Activated T-helper 2 cell treated with anti-CD3 and anti-CD28 coated beads, Interferon-gamma antibody, Interleukin-2, Interleukin-4, amounts not matched to agents 10 μg/mL and 5 μg/mL and 100 μg/mL, durations not matched to agents 14 hours and 24 hours and 36 hours (primary cell): ENCODE measurements around the gene C6orf141. TPM values are rescaled to one million over a fixed set of nuclear protein-coding genes. Genes with fewer than 3 reads are reported as not detected.
"Not testable (repeated sequence)": the region's sequence is repeated elsewhere in the genome, so short reads cannot be mapped to it uniquely, and the experiment has no call there.

Experiments
- DNase-seq: peaks from one replicate; pipeline ENCODE4 v3.0.0; 2021; ENCODE audit warnings: low spot score
- H3K27ac Mint-ChIP-seq: one replicate; pipeline ENCODE4 v1.8.0; 2021; ENCODE audit warnings: mixed read lengths
- H3K27me3 Mint-ChIP-seq: one replicate; pipeline ENCODE4 v1.8.0; 2021; ENCODE audit warnings: low read depth, mixed read lengths
- H3K36me3 Mint-ChIP-seq: one replicate; pipeline ENCODE4 v1.8.0; 2021; ENCODE audit warnings: low read depth, mixed read lengths
- H3K4me1 Mint-ChIP-seq: one replicate; pipeline ENCODE4 v1.8.0; 2021; ENCODE audit warnings: low read depth, mixed read lengths
- H3K4me3 Mint-ChIP-seq: one replicate; pipeline ENCODE4 v1.8.0; 2021; ENCODE audit warnings: low read depth, mild to moderate bottlenecking, moderate library complexity, mixed read lengths
- H3K9me3 Mint-ChIP-seq: one replicate; pipeline ENCODE4 v1.8.0; 2021; ENCODE audit warnings: mixed read lengths
- intact Hi-C: fragments of 100-400 bp; cut with micrococcal nuclease; formaldehyde crosslinking; loops from one replicate; pipeline ENCODE4 v1.15.1; 2023
- total RNA-seq: library from RNA; stranded (reverse); gene quantifications from 2 replicates; pipeline ENCODE4 v1.2.3, GENCODE V29; 2022

C6orf141 gene
- total RNA-seq, 1 donor from 2014 or later = not detected

GRCh38 chr6:49564552-49564951, 14.1 kb downstream of the C6orf141 start:
- no peak for DNase-seq
- no peaks in the 10 kb centered on the region for H3K9me3 Mint-ChIP-seq
- no peak overlapping the region for H3K27ac Mint-ChIP-seq
- H3K27me3 Mint-ChIP-seq = peaks cover 3% of the 10 kb centered on the region
- H3K36me3 Mint-ChIP-seq = no peaks in the 10 kb centered on the region
- intact Hi-C loops = no loop called here
- H3K4me1 Mint-ChIP-seq = peaks cover 2% of the 10 kb centered on the region
- no peak overlapping the region for H3K4me3 Mint-ChIP-seq

GRCh38 chr6:49565261-49565660, 14.8 kb downstream of the C6orf141 start:
- Mint-ChIP-seq H3K27me3 (peaks cover 3% of the 10 kb centered on the region), H3K4me3 (no peak overlapping the region), H3K9me3 (no peaks in the 10 kb centered on the region), H3K36me3 (no peaks in the 10 kb centered on the region), H3K27ac (no peak overlapping the region), H3K4me1 (peaks cover 2% of the 10 kb centered on the region)
- intact Hi-C loops = no loop called here
- DNase-seq = no peak

DNA sequence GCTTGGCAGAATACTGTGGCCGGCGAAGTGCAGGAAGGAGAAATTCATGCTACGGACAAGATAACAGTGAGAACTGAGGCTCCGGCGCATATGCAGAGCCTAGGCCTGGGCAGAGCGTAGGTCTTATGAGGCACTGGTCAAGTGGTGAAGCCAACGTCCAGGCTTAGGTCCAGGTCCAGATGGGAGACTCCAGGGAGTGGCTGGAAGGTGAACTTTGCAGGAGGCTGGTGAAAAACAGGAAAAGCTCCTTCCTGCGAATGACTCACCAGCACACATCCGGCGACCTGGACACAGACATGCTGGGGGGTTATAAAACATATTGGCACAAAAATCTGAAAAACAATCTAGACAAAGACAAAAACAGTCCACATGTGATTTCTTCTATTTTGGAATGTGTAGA, 15.4 kb downstream of the C6orf141 start:
- intact Hi-C loops = no loop called here
- H3K4me3 Mint-ChIP-seq = no peak overlapping the region
- no peak for DNase-seq
- H3K9me3 Mint-ChIP-seq = no peaks in the 10 kb centered on the region
- no peaks in the 10 kb centered on the region for H3K36me3 Mint-ChIP-seq
- H3K4me1 Mint-ChIP-seq = peaks cover 2% of the 10 kb centered on the region
- H3K27ac Mint-ChIP-seq = no peak overlapping the region
- peaks cover 3% of the 10 kb centered on the region for H3K27me3 Mint-ChIP-seq

GRCh38 chr6:49570474-49571079, 20.1 kb downstream of the C6orf141 start:
- no peak overlapping the region for H3K27ac Mint-ChIP-seq
- H3K4me1 Mint-ChIP-seq = peaks cover 2% of the 10 kb centered on the region
- H3K27me3 Mint-ChIP-seq = no peaks in the 10 kb centered on the region
- H3K36me3 Mint-ChIP-seq = no peaks in the 10 kb centered on the region
- no peak overlapping the region for H3K4me3 Mint-ChIP-seq
- no peak for DNase-seq
- no peaks in the 10 kb centered on the region for H3K9me3 Mint-ChIP-seq
- intact Hi-C loops = no loop called here

GRCh38 chr6:49576618-49577017, 26.1 kb downstream of the C6orf141 start:
- no peak overlapping the region for H3K4me3 Mint-ChIP-seq
- H3K27me3 Mint-ChIP-seq = peaks cover 2% of the 10 kb centered on the region
- H3K36me3 Mint-ChIP-seq = no peaks in the 10 kb centered on the region
- DNase-seq = no peak
- no peaks in the 10 kb centered on the region for H3K4me1 Mint-ChIP-seq
- H3K27ac Mint-ChIP-seq = no peak overlapping the region
- intact Hi-C loops = no loop called here
- no peaks in the 10 kb centered on the region for H3K9me3 Mint-ChIP-seq

GRCh38 chr6:49579649-49580048, 29.2 kb downstream of the C6orf141 start:
- H3K27me3 Mint-ChIP-seq = peaks cover 2% of the 10 kb centered on the region
- no peaks in the 10 kb centered on the region for H3K4me1 Mint-ChIP-seq
- no peaks in the 10 kb centered on the region for H3K9me3 Mint-ChIP-seq
- no peaks in the 10 kb centered on the region for H3K36me3 Mint-ChIP-seq
- intact Hi-C loops = no loop called here
- H3K4me3 Mint-ChIP-seq = no peak overlapping the region
- no peak for DNase-seq
- no peak overlapping the region for H3K27ac Mint-ChIP-seq

GRCh38 chr6:49582529-49582928, 32.1 kb downstream of the C6orf141 start:
- H3K27me3 Mint-ChIP-seq = peaks cover 2% of the 10 kb centered on the region
- H3K36me3 Mint-ChIP-seq = no peaks in the 10 kb centered on the region
- no peaks in the 10 kb centered on the region for H3K4me1 Mint-ChIP-seq
- intact Hi-C loops = no loop called here
- H3K9me3 Mint-ChIP-seq = no peaks in the 10 kb centered on the region
- H3K27ac Mint-ChIP-seq = no peak overlapping the region
- H3K4me3 Mint-ChIP-seq = no peak overlapping the region
- no peak for DNase-seq

DNA sequence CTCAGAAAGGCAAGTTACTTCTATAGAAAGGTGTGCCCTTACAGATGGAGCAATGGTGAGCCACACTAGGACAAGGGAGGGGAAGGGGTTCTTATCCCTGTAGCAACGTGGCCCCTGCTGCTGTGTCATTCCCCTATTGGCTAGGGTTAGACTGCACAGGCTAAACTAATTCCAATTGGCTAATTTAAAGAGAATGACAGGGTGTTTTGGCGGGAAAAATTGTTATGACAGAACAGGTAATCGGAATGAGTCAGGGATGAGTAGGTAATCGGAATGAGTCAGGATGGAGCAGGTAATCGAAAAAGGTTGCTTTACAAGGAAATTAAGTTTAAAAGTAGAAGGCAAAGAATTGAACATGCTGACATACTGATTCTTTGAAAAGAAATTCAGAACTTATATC, 36.8 kb downstream of the C6orf141 start:
- intact Hi-C loops, DNase-seq, H3K36me3 Mint-ChIP-seq, H3K4me1 Mint-ChIP-seq, H3K4me3 Mint-ChIP-seq, H3K27me3 Mint-ChIP-seq, H3K9me3 Mint-ChIP-seq, H3K27ac Mint-ChIP-seq: not testable (repeated sequence)

Other genes starting within 250 kb of the C6orf141 start
- 13.5 and 14.3 TPM in 2 replicates for gene MMUT, start 87.4 kb upstream of the C6orf141 start, total RNA-seq
- 13.9 and 14.1 TPM in 2 replicates for gene CENPQ, start 87.3 kb upstream of the C6orf141 start, total RNA-seq
- not detected in 2 replicates for gene GLYATL3, start 50.7 kb upstream of the C6orf141 start, total RNA-seq
- gene RHAG, start 86.2 kb downstream of the C6orf141 start, total RNA-seq = not detected in 2 replicates
- not detected in 2 replicates for gene CRISP2, start 162.9 kb downstream of the C6orf141 start, total RNA-seq
- not detected in 2 replicates for gene CRISP3, start 193.7 kb downstream of the C6orf141 start, total RNA-seq
- not detected in 2 replicates for gene PGK2, start 236.6 kb downstream of the C6orf141 start, total RNA-seq